Hair follicular keratinocyte (primary cell): Measurements from ENCODE around the gene LDOC1. TPM values are rescaled to one million over a fixed set of nuclear protein-coding genes. Genes with fewer than 3 reads are reported as not detected.

Experiments used
- total RNA-seq: library from RNA; depleted of rRNA; stranded (reverse); fragments of >200 nt; gene quantifications from 2 replicates; pipeline ENCODE4 v1.2.3, GENCODE V29; 2015

Gene LDOC1
- total RNA-seq: 5.5 and 11.6 TPM in 2 replicates

DNA sequence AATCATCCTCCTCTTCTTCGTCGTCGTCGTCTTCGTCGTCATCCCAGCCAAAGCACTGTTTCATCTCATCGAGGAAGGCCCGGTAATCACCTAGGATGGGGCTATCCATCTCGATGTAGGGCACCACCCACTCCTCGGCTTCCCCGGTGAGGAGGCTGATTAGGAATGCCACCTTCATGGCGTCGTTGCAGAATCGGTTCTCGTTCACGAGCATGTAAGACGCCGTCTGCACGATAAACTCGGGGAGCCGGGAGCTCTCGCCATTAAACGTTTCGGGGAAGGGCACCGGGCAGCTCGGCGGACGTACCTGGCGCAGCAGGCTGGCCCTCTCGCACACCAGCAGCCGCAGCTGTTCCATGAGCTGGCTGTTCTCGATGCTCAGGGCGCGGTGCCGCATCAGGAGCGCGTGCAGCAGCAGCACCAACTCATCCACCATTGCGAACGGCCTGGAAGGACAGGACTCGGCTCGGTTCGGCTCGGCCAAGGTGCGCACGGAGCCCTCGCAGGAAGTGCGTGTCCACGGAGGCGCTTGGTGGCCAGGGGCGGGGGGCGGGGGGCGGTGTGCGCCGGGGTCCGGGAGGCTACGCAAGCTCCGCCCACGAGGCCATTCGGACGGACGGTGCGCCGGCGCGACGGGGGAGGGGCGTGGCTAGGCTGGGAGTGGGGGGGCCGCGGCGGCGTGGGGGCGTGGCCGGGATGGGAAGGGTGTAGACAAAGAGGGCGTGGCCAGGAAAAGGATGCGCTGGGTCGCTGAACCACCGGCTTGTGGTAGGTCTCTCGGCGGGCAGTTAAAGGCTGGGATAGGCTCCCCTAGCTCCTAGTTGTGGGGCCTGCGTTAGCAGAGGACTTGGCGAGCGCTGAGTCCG, at the start of gene LDOC1:
Gene LDOC1 (minus strand): TSS at position 544 of the 866 bp plus-strand sequence. CDS start 108 bp downstream, at position 436.

Other genes with a start within 250 kb of the LDOC1 start
- gene SPANXB1, start 174.5 kb downstream of the LDOC1 start, total RNA-seq: not detected in 2 replicates
- gene SPANXC, start 65.4 kb upstream of the LDOC1 start, total RNA-seq: not detected in 2 replicates